ENCODE measurements around the gene ZNHIT2. TPM values are rescaled to one million over a fixed set of nuclear protein-coding genes. Genes with fewer than 3 reads are reported as not detected.

ZNHIT2 gene
- total RNA-seq, 1 donor from 2014 or later: 11.1 TPM

- no peak for TF ChIP-seq CTCF (IDR thresholded peaks at IDR 0.05; ENCODE audit: insufficient read depth, low read length, severe bottlenecking)
- DNase-seq (ENCODE audit: low read depth) (peak; percentile 62), FAIRE-seq (no peak)
- Histone ChIP-seq H3K36me3 (ENCODE audit: control insufficient read depth, insufficient read depth, low read length) (peaks cover 37% of the 10 kb centered on the region), H3K27me3 (ENCODE audit: control insufficient read depth, insufficient read depth, low read length) (no peaks in the 10 kb centered on the region), H3K4me3 (ENCODE audit: low read depth, low read length) (peak overlapping the region; percentile 83)
These were observed 15.6 kb upstream of the ZNHIT2 start for GRCh38 chr11:65132988-65133700.

- FAIRE-seq (no peak), DNase-seq (ENCODE audit: low read depth) (no peak)
- H3K4me3 ChIP-seq (ENCODE audit: low read depth, low read length): no peak overlapping the region
- no peak for TF ChIP-seq CTCF (IDR thresholded peaks at IDR 0.05; ENCODE audit: insufficient read depth, low read length, severe bottlenecking)
- peaks cover 40% of the 10 kb centered on the region for H3K36me3 ChIP-seq (ENCODE audit: control insufficient read depth, insufficient read depth, low read length)
- H3K27me3 ChIP-seq (ENCODE audit: control insufficient read depth, insufficient read depth, low read length): no peaks in the 10 kb centered on the region
These were observed 14.9 kb upstream of the ZNHIT2 start for GRCh38 chr11:65132238-65132987.

- DNase-seq (ENCODE audit: low read depth): no peak
- no peak for TF ChIP-seq CTCF (IDR thresholded peaks at IDR 0.05; ENCODE audit: insufficient read depth, low read length, severe bottlenecking)
- H3K36me3 ChIP-seq (ENCODE audit: control insufficient read depth, insufficient read depth, low read length): peaks cover 41% of the 10 kb centered on the region
- no peak overlapping the region for H3K4me3 ChIP-seq (ENCODE audit: low read depth, low read length)
- H3K27me3 ChIP-seq (ENCODE audit: control insufficient read depth, insufficient read depth, low read length): no peaks in the 10 kb centered on the region
- no peak for FAIRE-seq
These were observed 14.4 kb upstream of the ZNHIT2 start for GRCh38 chr11:65131895-65132237.

- no peak for TF ChIP-seq CTCF (IDR thresholded peaks at IDR 0.05; ENCODE audit: insufficient read depth, low read length, severe bottlenecking)
- DNase-seq (ENCODE audit: low read depth): no peak
- peaks cover 45% of the 10 kb centered on the region for H3K36me3 ChIP-seq (ENCODE audit: control insufficient read depth, insufficient read depth, low read length)
- H3K27me3 ChIP-seq (ENCODE audit: control insufficient read depth, insufficient read depth, low read length): no peaks in the 10 kb centered on the region
- H3K4me3 ChIP-seq (ENCODE audit: low read depth, low read length): no peak overlapping the region
- FAIRE-seq: no peak
These were observed 13.9 kb upstream of the ZNHIT2 start for GRCh38 chr11:65131417-65131776.

- Histone ChIP-seq H3K36me3 (ENCODE audit: control insufficient read depth, insufficient read depth, low read length) (peaks cover 46% of the 10 kb centered on the region), H3K27me3 (ENCODE audit: control insufficient read depth, insufficient read depth, low read length) (no peaks in the 10 kb centered on the region), H3K4me3 (ENCODE audit: low read depth, low read length) (no peak overlapping the region)
- no peak for FAIRE-seq
- no peak for DNase-seq (ENCODE audit: low read depth)
- no peak for TF ChIP-seq CTCF (IDR thresholded peaks at IDR 0.05; ENCODE audit: insufficient read depth, low read length, severe bottlenecking)
These were observed 13.3 kb upstream of the ZNHIT2 start for GRCh38 chr11:65130631-65131416.
